HuH-7.5 (cell line): ENCODE measurements around the gene ZFX.
"Not testable (repeated sequence)": the region's sequence is repeated elsewhere in the genome, so short reads cannot be mapped to it uniquely, and the experiment has no call there.

Source experiments
- DNase-seq: peaks from one replicate; pipeline ENCODE4 v3.0.0; 2011; ENCODE audit warnings: low spot score

The ZFX gene

DNA sequence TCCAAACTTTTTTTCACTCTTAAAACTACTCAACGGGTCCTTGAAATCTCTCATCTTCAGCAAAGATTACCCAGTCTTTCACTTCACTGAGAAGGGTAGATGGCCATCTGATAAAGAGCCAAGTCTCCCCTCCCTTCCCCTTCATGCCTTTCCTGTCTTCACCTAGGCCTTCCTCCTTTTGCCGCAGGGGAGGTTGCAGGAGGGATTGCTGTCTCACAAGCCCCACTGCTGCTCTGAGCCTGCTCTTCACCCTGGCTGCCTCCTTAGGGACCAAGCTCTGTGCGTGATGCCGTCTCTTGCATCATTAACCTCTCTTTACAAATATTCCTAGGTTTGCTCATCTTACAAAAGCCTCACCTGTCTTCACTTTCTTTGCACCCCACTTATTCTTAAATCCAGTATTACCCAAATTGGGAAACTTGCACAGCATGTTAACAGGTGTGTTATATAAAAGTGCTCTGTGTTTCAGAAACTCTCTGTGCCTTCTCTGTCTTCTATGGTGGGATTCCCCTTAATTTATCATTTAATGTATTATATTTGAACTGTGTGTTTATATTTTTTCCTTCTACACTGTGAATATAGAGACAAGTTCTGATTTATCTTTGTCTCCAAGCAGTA, 3.8 kb downstream of the ZFX start:
- no peak for DNase-seq

DNA sequence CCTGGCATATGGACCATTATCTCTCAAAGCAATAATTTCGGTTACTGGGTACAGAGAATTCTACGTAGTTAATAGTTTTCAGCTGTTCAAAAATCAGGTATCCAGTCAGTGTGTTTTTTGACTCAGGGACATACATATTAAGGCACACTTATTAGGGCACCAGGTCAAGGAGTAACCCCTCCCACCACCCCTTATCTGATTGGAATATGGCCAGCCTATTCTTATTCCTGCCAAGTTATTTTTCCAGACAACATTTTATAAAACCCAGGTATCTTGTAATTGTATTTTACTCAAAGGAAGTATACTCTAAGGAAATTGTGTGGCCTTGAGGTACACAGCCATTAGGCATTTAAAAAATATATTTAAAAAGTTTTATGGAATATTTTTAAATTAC, 4.3 kb downstream of the ZFX start:
- no peak for DNase-seq

DNA sequence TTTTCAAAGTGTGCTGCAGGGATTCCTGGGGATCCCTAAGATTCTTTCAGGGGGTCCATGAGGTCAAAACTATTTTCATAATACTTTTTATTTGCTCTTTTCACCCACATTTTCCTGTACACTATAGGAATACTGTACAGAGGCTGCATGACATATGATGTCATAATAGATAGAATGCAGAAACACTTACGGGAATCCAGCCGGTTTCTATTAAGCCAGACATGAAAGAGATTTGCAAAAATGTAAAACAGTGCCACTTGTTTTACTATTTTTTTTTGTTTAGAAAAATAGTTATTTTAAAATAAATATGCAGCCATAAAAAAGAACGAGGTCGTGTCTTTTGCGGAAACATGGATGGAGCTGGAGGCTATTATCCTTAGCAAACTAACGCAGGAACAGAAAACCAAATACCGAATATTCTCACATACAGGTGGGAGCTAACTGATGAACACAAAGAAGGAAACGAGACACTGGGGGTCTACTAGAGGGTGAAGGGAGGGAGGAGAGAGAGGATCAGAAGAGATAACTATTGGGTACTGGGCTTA, 5.0 kb downstream of the ZFX start:
- no peak for DNase-seq

DNA sequence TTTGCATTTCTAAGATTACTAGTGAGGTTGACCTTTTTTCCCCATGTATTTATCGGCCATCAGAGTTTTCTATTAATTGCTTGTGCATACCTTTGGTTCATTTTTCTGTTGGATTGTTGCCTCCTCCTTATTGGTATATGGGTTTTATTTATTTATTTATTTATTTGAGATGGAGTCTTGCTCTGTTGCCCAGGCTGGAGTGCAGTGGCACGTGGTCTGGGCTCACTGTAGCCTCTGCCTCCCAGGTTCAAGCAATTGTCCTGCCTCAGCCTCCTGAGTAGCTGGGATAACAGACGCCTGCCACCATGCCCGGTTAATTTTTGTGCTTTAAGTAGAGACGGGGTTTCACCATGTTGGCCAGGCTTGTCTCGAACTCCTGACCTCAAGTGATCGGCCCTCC, 6.2 kb downstream of the ZFX start:
- DNase-seq, result not testable (repeated sequence)

DNA sequence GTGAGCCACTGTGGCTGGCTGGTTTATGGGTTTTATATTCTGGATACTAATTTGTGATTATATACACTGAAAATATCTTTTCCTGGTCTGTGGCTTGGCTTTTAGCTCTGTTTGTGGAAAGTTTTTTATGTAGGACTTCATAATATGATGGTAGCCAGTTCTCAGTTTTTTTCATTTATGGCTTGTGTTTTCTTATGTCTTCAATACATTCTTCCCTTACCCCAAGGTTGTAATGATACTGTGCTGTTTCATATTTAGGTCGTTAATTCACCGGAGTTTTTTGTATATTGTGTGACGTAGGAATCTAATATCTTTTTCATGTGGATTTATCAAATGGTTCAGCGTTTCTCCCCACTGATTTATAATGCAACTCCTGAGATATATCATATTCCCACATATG, 6.6 kb downstream of the ZFX start:
- DNase-seq, result no peak

DNA sequence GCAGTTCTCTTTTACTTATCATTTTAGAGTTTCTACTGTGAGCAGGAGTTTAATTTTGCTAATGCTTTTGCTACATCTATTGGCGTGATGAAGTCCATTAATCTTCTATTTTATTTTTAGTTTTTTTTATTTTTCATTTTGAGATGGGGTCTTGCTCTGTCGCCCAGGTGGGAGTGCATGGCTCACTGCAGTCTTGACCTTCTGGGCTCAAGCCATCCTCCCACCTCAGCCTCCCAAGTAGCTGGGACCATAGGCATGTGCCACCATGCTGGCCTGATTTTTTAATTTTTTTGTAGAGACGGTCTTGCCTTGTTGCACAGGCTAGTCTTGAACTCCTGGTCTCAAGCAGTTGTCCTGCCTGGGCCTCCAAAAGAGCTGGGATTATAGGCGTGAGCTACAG, 9.4 kb downstream of the ZFX start:
- DNase-seq, result no peak

DNA sequence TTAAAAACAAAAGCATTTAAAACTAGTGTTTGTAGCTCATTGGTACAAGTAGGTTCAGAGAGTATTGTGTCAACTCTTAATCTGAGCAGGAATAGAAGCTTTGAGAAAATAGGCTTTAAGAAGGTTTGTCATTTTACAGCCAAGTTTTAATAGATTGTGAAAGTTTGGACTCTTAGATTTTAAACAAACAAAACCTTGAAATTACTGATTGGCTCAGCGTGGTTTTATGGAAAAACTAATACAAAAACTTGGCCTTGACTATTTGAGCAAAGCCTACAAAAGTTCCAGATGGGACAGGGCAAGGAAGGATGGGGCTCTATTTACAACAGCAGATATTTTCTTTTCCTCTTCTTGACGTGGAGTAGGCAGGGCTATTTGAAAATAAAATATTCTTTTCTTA, 16.5 kb downstream of the ZFX start:
- no peak for DNase-seq

DNA sequence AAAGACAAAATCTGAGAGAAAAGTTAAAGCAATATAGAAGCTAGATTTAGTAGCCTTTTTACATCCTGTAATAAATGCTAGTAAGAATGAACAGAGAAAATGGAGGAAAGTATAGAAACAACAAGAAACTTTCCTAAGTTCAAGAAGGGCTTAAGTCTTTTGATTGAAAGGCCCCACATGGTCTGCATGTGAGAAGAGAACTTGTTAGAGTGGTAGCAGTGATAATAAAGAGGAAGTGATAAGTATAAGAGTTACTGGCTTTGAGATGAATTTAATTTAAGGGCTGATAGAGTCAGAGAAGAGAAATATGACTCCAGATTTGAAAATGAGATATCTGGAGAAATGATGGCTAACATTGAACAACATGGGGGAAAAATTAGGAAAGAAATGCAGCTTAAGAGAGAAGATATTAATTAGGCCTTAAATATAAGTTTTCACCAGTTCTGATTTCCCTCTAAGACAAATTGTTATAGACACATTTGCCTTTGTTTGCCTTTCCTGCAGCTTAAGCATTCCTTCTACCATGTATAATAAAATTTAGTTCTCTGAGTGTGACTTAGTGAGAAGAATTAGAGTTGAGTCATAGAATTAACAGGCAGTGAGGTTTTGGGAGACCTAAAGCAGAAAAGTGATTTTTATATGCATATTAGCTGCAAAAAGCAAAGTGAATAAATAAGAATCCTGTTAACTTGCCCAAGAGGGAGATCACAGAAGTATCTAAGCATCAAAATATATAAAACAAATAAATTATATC, 18.4 kb downstream of the ZFX start:
- DNase-seq, result no peak

DNA sequence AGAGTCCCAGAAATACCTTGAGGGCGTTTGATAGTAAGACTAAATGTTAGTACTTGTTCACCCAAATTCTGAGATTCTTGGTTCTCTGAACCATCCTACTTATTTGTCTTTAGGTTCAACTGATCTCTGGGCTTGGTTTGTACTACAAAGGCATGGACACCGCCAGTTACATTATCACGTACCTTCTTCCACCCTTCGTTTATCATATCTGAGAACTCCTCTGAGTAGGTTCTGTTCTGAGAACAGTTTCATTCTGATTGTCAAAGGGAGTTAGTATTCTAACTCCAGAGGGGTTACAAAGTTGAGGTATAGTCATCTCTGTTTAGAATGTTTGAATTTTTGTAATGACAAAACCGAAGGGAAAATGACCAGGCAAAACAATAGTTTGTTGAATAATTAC, 19.3 kb downstream of the ZFX start:
- no peak for DNase-seq

DNA sequence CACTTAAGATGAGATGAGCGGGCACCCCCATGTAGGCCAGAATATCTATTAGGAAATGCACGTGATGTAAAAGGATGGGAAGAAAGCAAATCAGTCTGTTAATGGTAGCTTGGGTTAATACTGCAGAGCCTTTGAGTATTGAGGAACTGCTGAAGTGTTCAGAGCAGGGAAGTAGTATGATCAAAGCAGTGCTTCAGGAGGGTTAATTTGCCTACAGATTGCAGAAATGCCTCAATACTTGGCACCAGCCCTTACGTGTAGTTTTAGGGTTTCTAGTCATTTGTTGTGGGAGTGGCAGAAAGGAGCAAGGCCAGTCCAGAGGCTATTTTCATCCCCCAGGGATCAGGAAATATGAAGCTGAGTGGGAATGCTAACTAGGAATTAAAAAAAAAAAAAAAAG, 19.7 kb downstream of the ZFX start:
- DNase-seq, result no peak

DNA sequence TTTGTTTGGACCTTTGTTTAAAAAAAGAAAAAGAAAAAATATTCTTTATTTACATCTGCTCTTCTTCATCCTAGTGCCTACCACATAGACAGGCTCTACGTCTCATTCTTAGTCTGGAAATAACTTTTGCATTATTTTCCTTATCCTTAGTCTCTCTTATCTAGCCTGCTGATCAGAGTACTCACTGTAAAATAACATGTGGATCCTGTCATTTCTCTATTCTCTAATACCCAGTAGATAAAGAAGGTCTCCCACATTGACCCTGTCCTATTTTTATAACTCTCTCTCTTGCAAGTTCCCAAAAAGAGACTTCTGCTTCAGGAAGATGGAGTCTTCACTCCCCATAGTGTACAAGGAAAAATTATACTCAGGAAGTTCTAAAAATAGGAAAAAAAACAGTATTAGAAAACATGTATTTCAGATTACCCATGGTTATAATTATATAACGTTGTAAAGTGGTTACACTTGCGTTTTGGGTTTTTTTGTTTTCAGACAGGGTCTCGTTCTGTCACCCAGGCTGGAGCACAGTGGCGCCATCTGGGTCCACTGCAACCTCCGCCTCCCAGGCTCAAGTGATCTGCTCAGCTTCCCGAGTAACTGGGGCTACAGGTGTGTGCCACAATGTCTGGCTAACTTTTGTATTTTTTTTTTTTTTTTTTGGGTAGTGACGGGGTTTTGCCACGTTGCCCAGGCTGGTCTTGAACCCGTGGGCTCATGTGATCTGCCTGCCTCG, 23.8 kb downstream of the ZFX start:
- no peak for DNase-seq

DNA sequence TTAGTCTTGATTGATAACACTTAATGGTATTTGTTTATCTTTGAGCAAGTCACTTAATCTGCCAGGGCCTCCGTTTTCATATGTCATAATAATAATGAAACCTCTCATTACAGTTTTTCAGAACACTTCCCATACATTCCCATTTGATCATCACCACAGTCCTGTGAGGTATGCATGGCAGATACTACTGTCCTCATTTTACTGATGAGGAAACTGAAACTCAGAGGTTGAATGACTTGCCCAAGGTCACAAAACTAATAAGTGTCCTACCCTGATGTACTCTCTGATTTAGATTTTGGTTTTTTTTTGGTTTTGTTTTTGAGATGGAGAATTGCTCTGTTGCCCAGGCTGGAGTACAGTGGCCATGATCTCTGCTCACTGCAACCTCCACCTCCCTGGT, 25.7 kb downstream of the ZFX start:
- DNase-seq, result no peak

DNA sequence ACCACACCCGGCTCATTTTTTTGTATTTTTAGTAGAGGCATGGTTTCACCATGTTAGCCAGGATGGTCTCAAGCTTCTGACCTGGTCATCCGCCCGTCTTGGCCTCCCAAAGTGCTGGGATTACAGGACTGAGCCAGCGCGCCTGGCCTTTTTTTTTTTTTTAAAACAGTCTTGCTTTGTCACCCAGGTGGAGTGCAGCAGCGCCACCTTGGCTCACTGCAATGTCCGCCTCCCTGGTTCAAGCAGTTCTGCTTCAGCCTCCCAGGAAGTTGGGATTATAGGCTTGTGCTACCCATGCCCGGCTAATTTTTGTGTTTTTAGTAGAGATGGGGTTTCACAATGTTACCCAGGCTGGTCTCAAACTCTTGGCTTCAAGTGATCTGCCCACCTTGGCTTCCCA, 28.9 kb downstream of the ZFX start:
- no peak for DNase-seq

DNA sequence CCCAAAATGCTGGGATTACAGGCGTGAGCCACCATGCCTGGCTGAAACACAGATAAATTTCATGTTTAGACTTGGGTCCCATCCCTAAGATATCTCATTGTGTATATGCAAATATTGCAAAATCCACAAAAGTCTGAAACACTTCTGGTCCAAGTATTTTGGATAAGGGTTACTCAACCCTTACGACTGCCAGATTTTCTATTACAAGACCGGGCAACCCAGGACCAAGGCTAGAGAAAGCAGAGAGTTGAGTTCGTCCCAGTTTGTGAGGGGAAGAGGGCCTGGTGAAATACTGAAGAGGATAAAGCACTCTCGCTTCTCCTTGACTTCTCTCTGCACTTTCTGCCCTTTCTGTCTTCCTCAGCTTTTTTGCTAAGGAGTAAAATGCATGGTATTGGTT, 34.5 kb downstream of the ZFX start:
- DNase-seq, result no peak

DNA sequence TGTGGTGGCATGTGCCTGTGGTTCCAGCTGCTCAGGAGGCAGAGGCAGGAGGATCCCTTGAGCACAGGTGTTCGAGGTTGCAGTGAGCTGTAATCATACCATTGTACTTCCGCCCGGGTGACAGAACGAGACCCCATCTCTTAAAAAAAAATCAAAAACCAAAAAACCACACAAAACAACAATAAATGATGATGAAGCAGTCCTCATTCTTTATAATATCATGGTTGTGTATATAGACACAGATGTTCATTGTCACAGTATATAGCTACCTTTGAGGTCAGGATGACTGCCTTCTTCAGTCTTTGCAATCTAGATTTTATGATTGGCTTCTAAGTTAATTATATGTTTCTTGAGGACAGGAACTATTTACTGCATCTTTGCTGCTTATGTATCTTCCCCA, 37.0 kb downstream of the ZFX start:
- no peak for DNase-seq

DNA sequence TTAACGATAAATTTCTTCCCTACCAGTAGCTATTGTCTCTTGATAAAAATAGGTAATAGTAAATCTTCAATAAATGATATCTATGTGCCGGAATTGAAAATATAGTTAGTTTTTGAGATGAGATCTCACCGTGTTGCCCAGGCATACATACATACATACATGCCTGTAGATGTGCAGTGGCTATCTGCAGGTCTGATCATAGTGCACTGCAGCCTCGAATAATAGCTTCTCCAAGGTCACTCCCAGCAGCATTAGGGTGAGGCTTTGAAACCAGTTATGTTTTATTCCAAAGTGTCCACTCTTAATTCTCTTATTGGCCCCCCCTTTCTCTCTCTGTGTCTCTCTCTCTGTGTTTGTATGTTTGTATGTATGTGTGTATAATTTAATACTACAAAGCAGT, 37.5 kb downstream of the ZFX start:
- DNase-seq, result no peak

DNA sequence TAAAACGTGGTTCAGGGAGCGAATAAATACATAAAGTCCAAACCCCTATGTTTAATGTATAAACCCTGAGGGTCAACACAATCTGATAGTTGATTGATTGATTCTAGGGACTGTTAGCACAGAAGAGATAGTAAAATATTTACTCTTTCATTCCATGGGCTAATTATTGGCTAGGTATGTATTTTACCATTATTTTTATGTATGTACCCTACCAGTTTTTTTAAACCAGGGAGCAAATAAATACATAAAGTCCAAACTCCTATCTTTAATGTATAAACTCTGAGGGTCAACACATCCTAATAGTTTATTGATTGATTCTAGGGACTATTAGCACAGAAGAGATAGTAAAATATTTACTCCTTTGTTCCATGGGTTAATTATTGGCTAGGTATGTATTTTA, 40.0 kb downstream of the ZFX start:
- no peak for DNase-seq

DNA sequence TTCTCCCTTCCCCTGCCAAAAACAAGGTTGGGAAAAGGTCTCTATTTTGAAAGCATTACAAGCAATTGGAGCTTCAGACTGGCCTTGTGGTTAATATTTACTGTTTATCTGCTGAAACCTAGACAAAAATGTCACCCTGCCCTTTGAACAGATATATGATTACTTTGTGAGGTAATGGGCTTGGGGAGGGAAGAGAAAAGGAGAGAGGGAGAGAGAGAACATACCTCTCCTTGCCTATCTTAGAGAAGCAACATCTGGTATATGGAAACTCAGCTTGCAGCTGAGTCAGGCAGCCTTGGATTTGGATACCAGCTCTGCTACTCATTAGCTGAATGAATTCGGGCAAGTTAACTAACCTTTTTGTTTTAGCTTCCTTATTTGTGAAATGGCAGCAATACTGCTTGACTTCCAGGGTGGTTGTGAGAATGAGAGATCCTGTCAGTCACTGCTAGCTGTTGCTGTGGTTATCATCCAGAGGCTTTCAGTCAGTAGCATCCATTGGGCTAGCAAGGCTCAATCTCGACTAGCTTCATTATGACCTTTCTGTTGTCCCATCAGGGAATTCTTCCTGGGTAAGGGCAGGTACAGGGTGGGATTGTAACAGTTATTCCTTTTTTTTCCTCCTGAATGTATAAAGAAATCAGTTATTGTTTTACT, 41.1 kb downstream of the ZFX start:
- no peak for DNase-seq

DNA sequence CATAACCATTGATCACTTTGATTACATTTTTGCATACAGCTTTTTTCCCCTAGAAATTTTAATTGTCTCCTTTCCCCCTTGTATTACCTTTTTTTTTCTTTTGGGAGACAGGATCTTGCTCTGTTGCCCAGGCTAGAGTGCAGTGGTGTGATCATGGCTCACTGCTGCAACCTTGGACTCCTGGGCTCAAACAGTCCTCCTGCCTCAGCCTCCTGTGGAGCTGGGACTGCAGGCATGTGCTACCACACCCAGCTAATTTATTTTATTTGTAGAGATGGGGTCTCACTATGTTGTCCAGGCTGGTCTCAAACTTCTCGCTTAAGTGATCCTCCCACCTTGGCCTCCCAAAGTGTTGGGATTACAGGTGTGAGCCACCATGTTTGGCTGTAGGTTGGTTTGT, 47.0 kb downstream of the ZFX start:
- no peak for DNase-seq

DNA sequence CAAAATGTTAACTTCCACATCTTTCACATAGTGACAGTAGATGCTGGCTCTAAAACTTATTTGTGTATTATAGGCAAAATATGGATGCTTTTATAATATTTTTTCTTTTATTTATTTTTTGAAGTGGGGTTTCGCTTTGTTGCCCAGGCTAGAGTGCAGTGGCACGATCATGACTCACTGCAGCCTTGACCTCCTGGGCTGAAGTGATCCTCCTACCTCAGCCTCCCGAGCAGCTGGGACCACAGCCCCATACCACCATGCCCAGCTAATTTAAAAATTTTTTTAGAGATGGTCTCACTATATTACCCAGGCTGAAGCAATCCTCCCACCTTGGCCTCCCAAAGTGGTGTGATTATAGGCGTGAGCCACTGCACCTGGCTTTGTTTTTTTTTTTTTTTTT, 48.6 kb downstream of the ZFX start:
- DNase-seq, result no peak

DNA sequence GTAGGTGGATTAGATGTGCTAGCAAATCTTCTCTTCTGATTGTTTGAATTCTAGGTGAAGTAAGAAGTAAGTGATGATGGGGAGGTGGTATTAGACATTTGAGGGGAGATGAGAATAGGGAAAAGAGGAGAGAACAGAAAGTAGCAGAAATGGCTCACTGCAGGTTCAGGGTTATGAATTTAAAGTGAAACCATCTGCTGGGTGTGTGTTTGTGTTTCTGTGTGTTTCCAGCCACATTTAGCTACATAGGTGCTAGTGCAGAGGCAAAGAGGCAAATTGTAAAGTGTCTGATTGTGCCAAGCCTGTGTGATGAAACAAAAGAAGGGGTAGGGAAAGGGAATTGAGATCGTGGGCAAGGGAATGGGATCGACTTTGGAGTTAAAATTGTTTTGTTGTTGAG, 50.6 kb downstream of the ZFX start:
- DNase-seq, result no peak

DNA sequence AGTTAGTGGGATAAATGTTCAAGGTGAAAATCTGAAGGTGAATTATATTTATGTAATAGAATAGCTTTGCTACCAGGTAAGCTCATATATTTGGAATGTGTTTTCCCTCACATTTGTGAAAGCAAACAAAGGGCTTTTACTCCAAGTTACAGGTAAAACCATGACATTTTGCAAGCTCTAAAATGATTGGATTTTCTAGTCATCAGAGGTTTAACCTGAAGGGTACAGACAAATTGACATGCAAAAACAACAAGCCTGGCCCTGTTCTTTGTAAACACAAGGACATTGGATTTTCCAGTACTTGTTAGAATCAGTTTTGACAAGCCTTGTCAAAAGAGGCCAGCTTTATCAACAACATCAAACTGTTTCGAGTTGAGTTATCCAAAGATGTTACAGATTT, 51.7 kb downstream of the ZFX start:
- no peak for DNase-seq
